Type B pancreatic cell (in vitro differentiated cells): Measurements from ENCODE around the gene PARD3. TPM values are rescaled to one million over a fixed set of nuclear protein-coding genes. Genes with fewer than 3 reads are reported as not detected.

Experiments
- DNase-seq: peaks from one replicate; pipeline ENCODE4 v3.0.0; 2021; ENCODE audit warnings: mixed read lengths; ENCODE audit not compliant: unreplicated experiment; ENCODE audit errors: extremely low spot score
- H3K27ac Mint-ChIP-seq: 2 replicates; pipeline ENCODE4 v1.8.0; 2021; ENCODE audit warnings: mild to moderate bottlenecking, mixed read lengths
- H3K27me3 Mint-ChIP-seq: 2 replicates; pipeline ENCODE4 v1.8.0; 2021; ENCODE audit warnings: mixed read lengths
- H3K36me3 Mint-ChIP-seq: 2 replicates; pipeline ENCODE4 v1.8.0; 2021; ENCODE audit warnings: mixed read lengths
- H3K4me1 Mint-ChIP-seq: one replicate; pipeline ENCODE4 v1.8.0; 2021; ENCODE audit warnings: mixed read lengths; ENCODE audit not compliant: unreplicated experiment
- H3K4me3 Mint-ChIP-seq: 2 replicates; pipeline ENCODE4 v1.8.0; 2021; ENCODE audit warnings: mild to moderate bottlenecking, mixed read lengths
- H3K9me3 Mint-ChIP-seq: 2 replicates; pipeline ENCODE4 v1.8.0; 2021; ENCODE audit warnings: mixed read lengths
- total RNA-seq: library from RNA; stranded (reverse); gene quantifications from 2 replicates; pipeline ENCODE4 v1.2.1, GENCODE V29; 2021; ENCODE audit warnings: low replicate concordance
- TF ChIP-seq, protein P1 (sequence below): fragments of 200-600 bp; sonication (generic); conservative IDR thresholded peaks from 2 replicates; pipeline ENCODE4 v1.5.0; 2021; ENCODE audit warnings: antibody characterized with exemption, mild to moderate bottlenecking

The PARD3 gene
- total RNA-seq, 1 donor from 2014 or later: 52.3 TPM

DNA sequence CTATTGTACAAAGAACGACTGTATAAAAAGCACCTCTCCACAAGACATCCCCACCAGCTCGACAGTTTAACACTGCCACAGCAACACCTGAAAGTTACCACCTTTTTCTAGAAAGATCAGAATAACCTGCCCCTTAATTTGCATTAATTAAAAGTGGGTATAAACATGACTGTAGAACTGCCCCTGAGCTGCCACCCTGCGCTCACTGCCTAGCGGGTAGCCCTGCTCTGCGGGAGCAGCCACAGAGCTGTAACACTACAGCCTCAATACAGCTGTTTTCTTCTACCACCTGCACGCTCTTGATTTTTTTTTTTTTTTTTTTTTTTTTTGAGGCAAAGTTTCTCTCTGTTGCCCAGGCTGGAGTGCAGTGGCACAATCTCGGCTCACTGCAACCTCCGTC, 140.9 kb downstream of the PARD3 start:
- TF ChIP-seq, protein P1, sequence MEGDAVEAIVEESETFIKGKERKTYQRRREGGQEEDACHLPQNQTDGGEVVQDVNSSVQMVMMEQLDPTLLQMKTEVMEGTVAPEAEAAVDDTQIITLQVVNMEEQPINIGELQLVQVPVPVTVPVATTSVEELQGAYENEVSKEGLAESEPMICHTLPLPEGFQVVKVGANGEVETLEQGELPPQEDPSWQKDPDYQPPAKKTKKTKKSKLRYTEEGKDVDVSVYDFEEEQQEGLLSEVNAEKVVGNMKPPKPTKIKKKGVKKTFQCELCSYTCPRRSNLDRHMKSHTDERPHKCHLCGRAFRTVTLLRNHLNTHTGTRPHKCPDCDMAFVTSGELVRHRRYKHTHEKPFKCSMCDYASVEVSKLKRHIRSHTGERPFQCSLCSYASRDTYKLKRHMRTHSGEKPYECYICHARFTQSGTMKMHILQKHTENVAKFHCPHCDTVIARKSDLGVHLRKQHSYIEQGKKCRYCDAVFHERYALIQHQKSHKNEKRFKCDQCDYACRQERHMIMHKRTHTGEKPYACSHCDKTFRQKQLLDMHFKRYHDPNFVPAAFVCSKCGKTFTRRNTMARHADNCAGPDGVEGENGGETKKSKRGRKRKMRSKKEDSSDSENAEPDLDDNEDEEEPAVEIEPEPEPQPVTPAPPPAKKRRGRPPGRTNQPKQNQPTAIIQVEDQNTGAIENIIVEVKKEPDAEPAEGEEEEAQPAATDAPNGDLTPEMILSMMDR: no peak
- Mint-ChIP-seq H3K9me3 (peaks cover under 1% of the 10 kb centered on the region), H3K27ac (no peak overlapping the region), H3K36me3 (no peaks in the 10 kb centered on the region), H3K4me1 (peaks cover 9% of the 10 kb centered on the region), H3K4me3 (no peak overlapping the region), H3K27me3 (no peaks in the 10 kb centered on the region)
- DNase-seq: no peak

DNA sequence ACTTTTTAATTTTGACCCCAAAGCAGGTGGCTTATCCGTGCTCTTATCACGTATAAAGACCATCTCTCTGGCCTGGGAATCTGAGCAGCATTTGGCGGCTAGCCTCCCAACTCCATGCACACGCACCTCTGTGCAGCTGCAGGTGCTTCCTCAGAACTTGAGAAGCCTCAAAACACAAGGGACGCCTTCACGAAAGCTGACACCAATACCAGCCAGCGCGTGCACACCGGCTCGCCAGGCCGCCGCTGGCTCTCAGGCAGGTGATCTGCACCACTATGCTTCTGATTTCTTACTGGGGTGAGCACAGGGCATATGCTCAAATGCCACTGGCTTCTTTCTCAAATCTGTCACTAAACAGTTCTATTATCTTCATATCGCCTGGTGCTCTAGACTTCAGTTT, 145.0 kb downstream of the PARD3 start:
- H3K9me3 Mint-ChIP-seq: peaks cover 5% of the 10 kb centered on the region
- DNase-seq: no peak
- H3K4me3 Mint-ChIP-seq: no peak overlapping the region
- no peak overlapping the region for H3K27ac Mint-ChIP-seq
- TF ChIP-seq, protein P1: no peak
- peaks cover 35% of the 10 kb centered on the region for H3K4me1 Mint-ChIP-seq
- no peaks in the 10 kb centered on the region for H3K27me3 Mint-ChIP-seq
- no peaks in the 10 kb centered on the region for H3K36me3 Mint-ChIP-seq

DNA sequence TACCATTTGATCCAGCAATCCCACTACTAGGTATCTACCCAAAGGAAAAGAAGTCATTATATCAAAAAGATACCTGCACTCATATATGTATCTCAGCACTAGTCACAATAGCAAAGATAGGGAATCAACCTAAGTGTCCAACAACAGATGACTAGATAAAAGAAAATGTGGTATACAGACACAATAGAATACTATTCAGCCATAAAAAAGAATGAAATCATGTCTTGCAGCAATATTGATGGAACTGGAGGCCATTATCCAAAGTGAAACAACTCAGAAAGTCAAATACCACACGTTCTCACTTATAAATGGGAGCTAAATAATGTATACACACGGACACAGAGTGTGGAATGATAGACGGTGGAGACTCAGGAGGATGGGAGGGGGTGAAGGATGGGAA, 146.0 kb downstream of the PARD3 start:
- no peaks in the 10 kb centered on the region for H3K27me3 Mint-ChIP-seq
- H3K27ac Mint-ChIP-seq: peak overlapping the region; percentile 62
- DNase-seq: no peak
- TF ChIP-seq, protein P1: no peak
- H3K4me1 Mint-ChIP-seq: peaks cover 39% of the 10 kb centered on the region
- no peak overlapping the region for H3K4me3 Mint-ChIP-seq
- no peaks in the 10 kb centered on the region for H3K36me3 Mint-ChIP-seq
- H3K9me3 Mint-ChIP-seq: peaks cover 5% of the 10 kb centered on the region

DNA sequence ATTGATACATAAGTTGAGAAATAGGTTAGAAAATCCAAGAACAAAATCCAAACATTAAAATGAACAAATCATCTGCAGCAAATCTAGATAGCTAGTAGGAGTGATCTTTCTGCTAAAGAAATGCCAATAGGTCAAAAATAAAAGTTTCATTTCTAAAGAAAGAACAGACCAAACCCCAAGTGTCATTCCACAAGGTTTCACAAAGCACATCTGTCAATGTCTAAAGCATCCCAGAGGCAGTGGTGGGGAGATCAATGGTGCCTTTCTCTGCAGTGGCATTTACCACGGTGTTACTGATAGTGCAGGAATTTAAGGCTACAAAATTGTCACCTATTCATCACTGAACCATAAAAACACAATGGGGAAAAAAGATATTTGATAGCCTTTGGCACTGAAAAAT, 147.9 kb downstream of the PARD3 start:
- TF ChIP-seq, protein P1: no peak
- Mint-ChIP-seq H3K4me3 (peak overlapping the region; percentile 18), H3K4me1 (peaks cover 34% of the 10 kb centered on the region), H3K27ac (peak overlapping the region; percentile 87), H3K27me3 (no peaks in the 10 kb centered on the region), H3K36me3 (no peaks in the 10 kb centered on the region), H3K9me3 (peaks cover 5% of the 10 kb centered on the region)
- no peak for DNase-seq

DNA sequence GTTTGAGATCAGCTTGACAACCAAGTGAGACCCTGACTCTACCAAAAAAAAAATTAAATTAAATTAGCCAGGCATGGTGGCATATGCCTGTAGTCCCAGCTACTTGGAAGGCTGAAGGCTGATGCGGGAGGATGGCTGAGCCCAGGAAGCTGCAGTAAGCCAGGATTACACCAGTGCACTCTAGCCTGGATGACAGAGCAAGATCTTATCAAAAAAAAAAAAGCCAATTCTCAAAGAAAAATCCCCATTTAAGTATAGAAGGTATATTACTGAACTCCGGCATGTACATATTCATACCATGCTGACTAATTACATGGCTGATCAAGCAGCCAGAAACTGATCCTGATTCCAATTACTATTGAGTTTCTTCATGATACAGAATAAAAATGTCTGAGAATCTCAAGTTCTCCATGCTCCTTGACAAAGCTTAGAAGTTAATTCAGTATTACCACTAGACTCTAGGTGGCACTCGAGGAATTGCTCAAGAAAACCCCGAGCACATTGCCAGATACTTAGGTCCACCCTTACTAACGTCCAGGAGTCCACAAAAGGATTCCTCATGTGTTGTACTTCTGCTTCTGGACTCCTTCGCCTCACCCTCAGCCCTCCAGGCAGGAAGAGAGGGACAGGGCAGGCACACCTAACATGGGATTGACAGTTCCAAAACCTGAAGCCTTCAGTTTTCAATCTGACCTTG, 148.9 kb downstream of the PARD3 start:
- Mint-ChIP-seq H3K27me3 (no peaks in the 10 kb centered on the region), H3K36me3 (no peaks in the 10 kb centered on the region), H3K27ac (peak overlapping the region; percentile 87), H3K4me1 (peaks cover 34% of the 10 kb centered on the region), H3K4me3 (no peak overlapping the region), H3K9me3 (peaks cover 5% of the 10 kb centered on the region)
- DNase-seq: no peak
- TF ChIP-seq, protein P1: peak; percentile 70
